HEK293T (cell line): ENCODE data around the gene DNAJC27.

Experiments
- HDGF ChIP-seq: fragments of 450-650 bp; IDR thresholded peaks from 2 replicates; pipeline ENCODE4 v1.6.1; 2017; ENCODE audit warnings: antibody characterized with exemption, borderline replicate concordance
- SUZ12 ChIP-seq: fragments of 450-650 bp; IDR thresholded peaks from 2 replicates; pipeline ENCODE4 v1.6.1; 2016; ENCODE audit warnings: mild to moderate bottlenecking
- ZNF384 ChIP-seq: fragments of 450-650 bp; IDR thresholded peaks from 2 replicates; pipeline ENCODE4 v1.6.1; 2016

DNA sequence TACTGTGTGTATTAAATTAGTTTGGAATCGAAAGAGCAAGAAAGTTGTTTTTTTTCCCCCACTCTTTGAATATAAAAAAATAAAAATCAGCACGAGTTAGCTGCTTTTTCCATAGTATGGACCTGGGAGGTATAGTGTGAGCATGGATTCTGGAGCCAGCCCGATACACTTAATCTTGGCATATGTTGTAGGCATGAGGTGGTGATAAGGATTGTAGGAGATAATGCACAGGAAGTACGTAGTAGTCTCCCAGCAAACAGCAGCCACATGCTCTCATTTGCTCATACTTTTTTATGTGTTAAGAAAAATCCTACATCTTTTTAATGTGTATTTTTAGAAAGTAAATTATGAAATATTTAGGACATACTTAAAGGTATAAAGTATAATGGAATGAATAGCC, 2.1 kb upstream of the DNAJC27 start:
- TF ChIP-seq ZNF384 (no peak), SUZ12 (no peak), HDGF (no peak)
